B cell (primary cell): ENCODE measurements around the gene TMEM191B.
"Not testable (repeated sequence)": the region's sequence is repeated elsewhere in the genome, so short reads cannot be mapped to it uniquely, and the experiment has no call there.

Experiments used
- EZH2 ChIP-seq: IDR thresholded peaks from 2 replicates; pipeline ENCODE4 v1.6.1; 2012; ENCODE audit warnings: borderline replicate concordance, low read depth, mild to moderate bottlenecking, moderate library complexity, low read length; ENCODE audit not compliant: insufficient read depth, poor library complexity, severe bottlenecking
- TF ChIP-seq, protein P1 (sequence below): fragments of 200-600 bp; IDR thresholded peaks from one replicate; pipeline ENCODE4 v1.8.0; 2022; ENCODE audit warnings: antibody characterized with exemption, mild to moderate bottlenecking

- TF ChIP-seq, protein P1, sequence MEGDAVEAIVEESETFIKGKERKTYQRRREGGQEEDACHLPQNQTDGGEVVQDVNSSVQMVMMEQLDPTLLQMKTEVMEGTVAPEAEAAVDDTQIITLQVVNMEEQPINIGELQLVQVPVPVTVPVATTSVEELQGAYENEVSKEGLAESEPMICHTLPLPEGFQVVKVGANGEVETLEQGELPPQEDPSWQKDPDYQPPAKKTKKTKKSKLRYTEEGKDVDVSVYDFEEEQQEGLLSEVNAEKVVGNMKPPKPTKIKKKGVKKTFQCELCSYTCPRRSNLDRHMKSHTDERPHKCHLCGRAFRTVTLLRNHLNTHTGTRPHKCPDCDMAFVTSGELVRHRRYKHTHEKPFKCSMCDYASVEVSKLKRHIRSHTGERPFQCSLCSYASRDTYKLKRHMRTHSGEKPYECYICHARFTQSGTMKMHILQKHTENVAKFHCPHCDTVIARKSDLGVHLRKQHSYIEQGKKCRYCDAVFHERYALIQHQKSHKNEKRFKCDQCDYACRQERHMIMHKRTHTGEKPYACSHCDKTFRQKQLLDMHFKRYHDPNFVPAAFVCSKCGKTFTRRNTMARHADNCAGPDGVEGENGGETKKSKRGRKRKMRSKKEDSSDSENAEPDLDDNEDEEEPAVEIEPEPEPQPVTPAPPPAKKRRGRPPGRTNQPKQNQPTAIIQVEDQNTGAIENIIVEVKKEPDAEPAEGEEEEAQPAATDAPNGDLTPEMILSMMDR = not testable (repeated sequence)
- TF ChIP-seq EZH2 = not testable (repeated sequence)
These were observed 4.8 kb upstream of the TMEM191B start for GRCh38 chr22:18522762-18523161.
